Measurements from ENCODE around the gene CDC42BPA.

CDC42BPA gene

GRCh38 chr1:227093309-227093708, 225.0 kb downstream of the CDC42BPA start:
- no peak overlapping the region for H3K27ac ChIP-seq (ENCODE audit: low read length)
- H3K36me3 ChIP-seq (ENCODE audit: control insufficient read depth, insufficient read depth, low read length), result no peaks in the 10 kb centered on the region

GRCh38 chr1:227092069-227092468, 226.2 kb downstream of the CDC42BPA start:
- H3K4me1 ChIP-seq (ENCODE audit: control insufficient read depth, insufficient read depth, low read length), result no peaks in the 10 kb centered on the region
- H3K4me3 ChIP-seq (ENCODE audit: low read length), result no peak overlapping the region
- no peaks in the 10 kb centered on the region for H3K9me3 ChIP-seq (ENCODE audit: control insufficient read depth, insufficient read depth, low read length)
- H3K36me3 ChIP-seq (ENCODE audit: control insufficient read depth, insufficient read depth, low read length), result no peaks in the 10 kb centered on the region
- H3K27me3 ChIP-seq (ENCODE audit: control insufficient read depth, insufficient read depth, low read length), result no peaks in the 10 kb centered on the region
- no peak for DNase-seq (ENCODE audit: low read depth, low spot score)
- whole genome bisulfite sequencing (ENCODE audit: insufficient coverage, insufficient read length), result no CpG with 5 or more reads among the region's 1 CpG
- no peak overlapping the region for H3K27ac ChIP-seq (ENCODE audit: low read length)

More at GRCh38 chr1:227093309-227093708, 225.0 kb downstream of the CDC42BPA start:
- no CpG with 5 or more reads among the region's 1 CpG for WGBS (ENCODE audit: insufficient coverage, insufficient read length)
- Histone ChIP-seq H3K27me3 (ENCODE audit: control insufficient read depth, insufficient read depth, low read length) (no peaks in the 10 kb centered on the region), H3K4me1 (ENCODE audit: control insufficient read depth, insufficient read depth, low read length) (no peaks in the 10 kb centered on the region), H3K4me3 (ENCODE audit: low read length) (no peak overlapping the region), H3K9me3 (ENCODE audit: control insufficient read depth, insufficient read depth, low read length) (no peaks in the 10 kb centered on the region)
- DNase-seq (ENCODE audit: low read depth, low spot score), result no peak

- WGBS (ENCODE audit: insufficient coverage, insufficient read length), result no CpG with 5 or more reads among the region's 2 CpGs
- Histone ChIP-seq H3K4me3 (ENCODE audit: low read length) (no peak overlapping the region), H3K4me1 (ENCODE audit: control insufficient read depth, insufficient read depth, low read length) (no peaks in the 10 kb centered on the region), H3K9me3 (ENCODE audit: control insufficient read depth, insufficient read depth, low read length) (no peaks in the 10 kb centered on the region), H3K27me3 (ENCODE audit: control insufficient read depth, insufficient read depth, low read length) (no peaks in the 10 kb centered on the region), H3K27ac (ENCODE audit: low read length) (no peak overlapping the region), H3K36me3 (ENCODE audit: control insufficient read depth, insufficient read depth, low read length) (no peaks in the 10 kb centered on the region)
- no peak for DNase-seq (ENCODE audit: low read depth, low spot score)
These were observed 231.7 kb downstream of the CDC42BPA start for GRCh38 chr1:227086636-227087035.

- no peak for DNase-seq (ENCODE audit: low read depth, low spot score)
- Histone ChIP-seq H3K36me3 (ENCODE audit: control insufficient read depth, insufficient read depth, low read length) (no peaks in the 10 kb centered on the region), H3K27ac (ENCODE audit: low read length) (no peak overlapping the region), H3K9me3 (ENCODE audit: control insufficient read depth, insufficient read depth, low read length) (no peaks in the 10 kb centered on the region), H3K27me3 (ENCODE audit: control insufficient read depth, insufficient read depth, low read length) (no peaks in the 10 kb centered on the region), H3K4me3 (ENCODE audit: low read length) (no peak overlapping the region), H3K4me1 (ENCODE audit: control insufficient read depth, insufficient read depth, low read length) (no peaks in the 10 kb centered on the region)
- no CpG with 5 or more reads among the region's 4 CpGs for WGBS (ENCODE audit: insufficient coverage, insufficient read length)
These were observed 235.1 kb downstream of the CDC42BPA start for GRCh38 chr1:227082999-227083746.

- no peaks in the 10 kb centered on the region for H3K36me3 ChIP-seq (ENCODE audit: control insufficient read depth, insufficient read depth, low read length)
- H3K27ac ChIP-seq (ENCODE audit: low read length), result no peak overlapping the region
- no peaks in the 10 kb centered on the region for H3K27me3 ChIP-seq (ENCODE audit: control insufficient read depth, insufficient read depth, low read length)
- no peak overlapping the region for H3K4me3 ChIP-seq (ENCODE audit: low read length)
- DNase-seq (ENCODE audit: low read depth, low spot score), result no peak
- H3K4me1 ChIP-seq (ENCODE audit: control insufficient read depth, insufficient read depth, low read length), result no peaks in the 10 kb centered on the region
- no peaks in the 10 kb centered on the region for H3K9me3 ChIP-seq (ENCODE audit: control insufficient read depth, insufficient read depth, low read length)
These were observed 240.5 kb downstream of the CDC42BPA start for GRCh38 chr1:227077783-227078182.

GRCh38 chr1:227073786-227074185, 244.5 kb downstream of the CDC42BPA start:
- DNase-seq (ENCODE audit: low read depth, low spot score), result no peak
- Histone ChIP-seq H3K27me3 (ENCODE audit: control insufficient read depth, insufficient read depth, low read length) (no peaks in the 10 kb centered on the region), H3K36me3 (ENCODE audit: control insufficient read depth, insufficient read depth, low read length) (no peaks in the 10 kb centered on the region), H3K4me1 (ENCODE audit: control insufficient read depth, insufficient read depth, low read length) (no peaks in the 10 kb centered on the region), H3K27ac (ENCODE audit: low read length) (no peak overlapping the region), H3K9me3 (ENCODE audit: control insufficient read depth, insufficient read depth, low read length) (no peaks in the 10 kb centered on the region), H3K4me3 (ENCODE audit: low read length) (no peak overlapping the region)
- no CpG with 5 or more reads among the region's 4 CpGs for WGBS (ENCODE audit: insufficient coverage, insufficient read length)

- Histone ChIP-seq H3K36me3 (ENCODE audit: control insufficient read depth, insufficient read depth, low read length) (no peaks in the 10 kb centered on the region), H3K4me1 (ENCODE audit: control insufficient read depth, insufficient read depth, low read length) (no peaks in the 10 kb centered on the region), H3K27ac (ENCODE audit: low read length) (no peak overlapping the region), H3K27me3 (ENCODE audit: control insufficient read depth, insufficient read depth, low read length) (no peaks in the 10 kb centered on the region), H3K9me3 (ENCODE audit: control insufficient read depth, insufficient read depth, low read length) (no peaks in the 10 kb centered on the region), H3K4me3 (ENCODE audit: low read length) (no peak overlapping the region)
- DNase-seq (ENCODE audit: low read depth, low spot score), result no peak
- WGBS (ENCODE audit: insufficient coverage, insufficient read length), result no CpG with 5 or more reads among the region's 2 CpGs
These were observed 245.3 kb downstream of the CDC42BPA start for GRCh38 chr1:227072991-227073390.

GRCh38 chr1:227071895-227072587, 246.3 kb downstream of the CDC42BPA start:
- Histone ChIP-seq H3K4me1 (ENCODE audit: control insufficient read depth, insufficient read depth, low read length) (no peaks in the 10 kb centered on the region), H3K36me3 (ENCODE audit: control insufficient read depth, insufficient read depth, low read length) (no peaks in the 10 kb centered on the region)
- no CpG with 5 or more reads among the region's 4 CpGs for WGBS (ENCODE audit: insufficient coverage, insufficient read length)

GRCh38 chr1:227070638-227071285, 247.5 kb downstream of the CDC42BPA start:
- Histone ChIP-seq H3K27me3 (ENCODE audit: control insufficient read depth, insufficient read depth, low read length) (no peaks in the 10 kb centered on the region), H3K4me3 (ENCODE audit: low read length) (no peak overlapping the region), H3K4me1 (ENCODE audit: control insufficient read depth, insufficient read depth, low read length) (no peaks in the 10 kb centered on the region), H3K36me3 (ENCODE audit: control insufficient read depth, insufficient read depth, low read length) (no peaks in the 10 kb centered on the region), H3K27ac (ENCODE audit: low read length) (no peak overlapping the region), H3K9me3 (ENCODE audit: control insufficient read depth, insufficient read depth, low read length) (no peaks in the 10 kb centered on the region)
- DNase-seq (ENCODE audit: low read depth, low spot score), result no peak
- 100% methylated on average over 1 of the region's 4 CpGs for WGBS (ENCODE audit: insufficient coverage, insufficient read length)

More at GRCh38 chr1:227071895-227072587, 246.3 kb downstream of the CDC42BPA start:
- DNase-seq (ENCODE audit: low read depth, low spot score), result no peak
- H3K27ac ChIP-seq (ENCODE audit: low read length), result no peak overlapping the region
- no peaks in the 10 kb centered on the region for H3K27me3 ChIP-seq (ENCODE audit: control insufficient read depth, insufficient read depth, low read length)
- no peaks in the 10 kb centered on the region for H3K9me3 ChIP-seq (ENCODE audit: control insufficient read depth, insufficient read depth, low read length)
- no peak overlapping the region for H3K4me3 ChIP-seq (ENCODE audit: low read length)

GRCh38 chr1:227069490-227069889, 248.8 kb downstream of the CDC42BPA start:
- H3K36me3 ChIP-seq (ENCODE audit: control insufficient read depth, insufficient read depth, low read length), result no peaks in the 10 kb centered on the region
- no peak for DNase-seq (ENCODE audit: low read depth, low spot score)

More at GRCh38 chr1:227069490-227069889, 248.8 kb downstream of the CDC42BPA start:
- WGBS (ENCODE audit: insufficient coverage, insufficient read length), result no CpG with 5 or more reads among the region's 2 CpGs
- Histone ChIP-seq H3K9me3 (ENCODE audit: control insufficient read depth, insufficient read depth, low read length) (no peaks in the 10 kb centered on the region), H3K4me1 (ENCODE audit: control insufficient read depth, insufficient read depth, low read length) (no peaks in the 10 kb centered on the region), H3K4me3 (ENCODE audit: low read length) (no peak overlapping the region), H3K27ac (ENCODE audit: low read length) (no peak overlapping the region), H3K27me3 (ENCODE audit: control insufficient read depth, insufficient read depth, low read length) (no peaks in the 10 kb centered on the region)
